Measurements from ENCODE around the gene TDRD12. TPM values are rescaled to one million over a fixed set of nuclear protein-coding genes. Genes with fewer than 3 reads are reported as not detected.

TDRD12 gene
- total and polyA plus RNA-seq, 2 of the 13 experiments (the other 11 are each of a cell fraction or from before 2014, with no cell fraction given), result 0.03 to 0.40 TPM

GRCh38 chr19:32743447-32743846 is 23.9 kb downstream of the TDRD12 start:
- Histone ChIP-seq H3K9me3 (ENCODE audit: low read length) (no peaks in the 10 kb centered on the region), H3K79me2 (ENCODE audit: insufficient read depth, low read length) (no peaks in the 10 kb centered on the region), H3K4me3 (replicated peaks in 1 of 3; ENCODE audit: insufficient read depth in 1 of 3, low read depth in 2 of 3, low read length in 3 of 3) (no peak overlapping the region), H3K4me1 (ENCODE audit: insufficient read depth, low read length) (no peaks in the 10 kb centered on the region), H3K4me2 (ENCODE audit: low read depth, low read length) (no peak overlapping the region), H2AFZ (ENCODE audit: low read length) (no peak overlapping the region), H3K36me3 (replicated peaks in 1 of 2; ENCODE audit: control insufficient read depth in 1 of 2, insufficient read depth in 2 of 2, low read length in 2 of 2) (no peaks in the 10 kb centered on the region), H3K27me3 (ENCODE audit: control insufficient read depth in 1 of 2, insufficient read depth in 2 of 2, low read length in 2 of 2) (peaks cover 0 to 4% of the 10 kb centered on the region in 2 experiments; a peak in 1 of 5 replicates), H3K9ac (ENCODE audit: insufficient read depth, low read depth, low read length) (no peak overlapping the region), H3K27ac (ENCODE audit: extremely low read length, insufficient read depth, low read length) (no peak overlapping the region), H4K20me1 (ENCODE audit: insufficient read depth, low read length) (no peaks in the 10 kb centered on the region)
- ATAC-seq, result no peak
- TF ChIP-seq NFRKB (IDR thresholded peaks at IDR 0.05) (no peak), ZNF672 (CRISPR knock-in tag; IDR thresholded peaks at IDR 0.05) (no peak)
- in situ Hi-C loops (cut with HindIII; ENCODE audit: extremely low pct_ligation_motif_present, low pct_unique_long_range_greater_than_20kb) (no loop called here), intact Hi-C loops (cut with micrococcal nuclease; ENCODE audit: unreplicated experiment) (no loop called here)
- ChIA-PET CTCF (ENCODE audit: low intra/inter-chr PET ratio, low total read pairs) (no interaction called here), POLR2A (no interaction called here)
- no peak for DNase-seq (ENCODE audit: low spot score)
- no TSS peak for BruUV-seq (replicated peaks)
- no peak for FAIRE-seq
- WGBS (ENCODE audit: low lambda C conversion rate), result 72% methylated on average over 4 of the region's 4 CpGs

DNA sequence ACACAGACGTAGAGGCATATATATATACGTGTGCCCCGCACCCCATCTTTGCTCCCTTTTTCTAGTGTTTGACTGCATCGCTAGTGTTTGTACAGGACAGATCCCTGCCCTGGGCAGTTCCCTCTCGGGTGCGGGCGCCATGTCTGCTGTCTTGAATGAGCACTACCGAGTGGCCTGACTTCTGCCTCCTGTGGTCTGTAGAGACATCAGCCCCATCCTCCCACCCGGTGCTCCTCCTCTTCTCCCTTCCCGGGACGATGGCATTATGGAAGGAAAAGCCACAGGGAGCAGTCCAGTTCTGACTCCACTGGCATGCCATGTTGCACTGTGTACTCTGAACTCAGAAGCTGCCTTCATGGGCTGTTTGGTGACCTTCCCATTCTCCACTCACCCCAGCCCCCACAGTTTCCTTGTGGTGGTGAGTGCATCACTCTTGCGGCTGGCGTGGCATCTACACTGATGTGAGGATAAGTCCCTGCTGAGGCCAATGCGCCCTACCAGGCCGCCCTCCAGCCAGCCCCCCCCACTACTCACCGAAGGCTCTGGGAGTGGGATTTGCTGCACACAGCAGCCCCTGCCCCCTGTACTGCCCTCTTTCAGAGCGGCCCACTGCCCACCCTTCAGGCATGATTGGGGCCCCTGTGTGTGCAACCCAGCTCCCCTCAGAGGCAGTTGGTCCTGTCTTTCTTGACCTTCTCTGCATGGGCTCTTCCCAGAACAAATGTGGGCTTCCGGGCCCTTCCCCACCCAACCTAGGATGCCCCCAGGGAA is 25.2 kb downstream of the TDRD12 start:
- Histone ChIP-seq H3K79me2 (ENCODE audit: insufficient read depth, low read length) (no peaks in the 10 kb centered on the region), H3K4me3 (replicated peaks in 1 of 3; ENCODE audit: insufficient read depth in 1 of 3, low read depth in 2 of 3, low read length in 3 of 3) (no peak overlapping the region), H3K27ac (ENCODE audit: extremely low read length, insufficient read depth, low read length) (no peak overlapping the region), H3K27me3 (ENCODE audit: control insufficient read depth in 1 of 2, insufficient read depth in 2 of 2, low read length in 2 of 2) (peaks cover 2 to 12% of the 10 kb centered on the region in 2 experiments; a peak in 2 of 5 replicates), H3K9ac (ENCODE audit: insufficient read depth, low read depth, low read length) (no peak overlapping the region), H2AFZ (ENCODE audit: low read length) (no peak overlapping the region), H3K9me3 (ENCODE audit: low read length) (no peaks in the 10 kb centered on the region), H3K4me1 (ENCODE audit: insufficient read depth, low read length) (no peaks in the 10 kb centered on the region), H4K20me1 (ENCODE audit: insufficient read depth, low read length) (no peaks in the 10 kb centered on the region), H3K36me3 (replicated peaks in 1 of 2; ENCODE audit: control insufficient read depth in 1 of 2, insufficient read depth in 2 of 2, low read length in 2 of 2) (no peaks in the 10 kb centered on the region), H3K4me2 (ENCODE audit: low read depth, low read length) (no peak overlapping the region)
- in situ Hi-C loops (cut with HindIII; ENCODE audit: extremely low pct_ligation_motif_present, low pct_unique_long_range_greater_than_20kb) (no loop called here), intact Hi-C loops (cut with micrococcal nuclease; ENCODE audit: unreplicated experiment) (no loop called here)
- DNase-seq (ENCODE audit: low spot score) (no peak), FAIRE-seq (no peak), ATAC-seq (no peak)
- WGBS (ENCODE audit: low lambda C conversion rate), result 71% methylated on average over 18 of the region's 18 CpGs
- CTCF ChIA-PET (ENCODE audit: low intra/inter-chr PET ratio, low total read pairs), result no interaction called here
- BruUV-seq (replicated peaks), result no TSS peak
- POLR2A ChIA-PET, result no interaction called here
- TF ChIP-seq, protein P1, sequence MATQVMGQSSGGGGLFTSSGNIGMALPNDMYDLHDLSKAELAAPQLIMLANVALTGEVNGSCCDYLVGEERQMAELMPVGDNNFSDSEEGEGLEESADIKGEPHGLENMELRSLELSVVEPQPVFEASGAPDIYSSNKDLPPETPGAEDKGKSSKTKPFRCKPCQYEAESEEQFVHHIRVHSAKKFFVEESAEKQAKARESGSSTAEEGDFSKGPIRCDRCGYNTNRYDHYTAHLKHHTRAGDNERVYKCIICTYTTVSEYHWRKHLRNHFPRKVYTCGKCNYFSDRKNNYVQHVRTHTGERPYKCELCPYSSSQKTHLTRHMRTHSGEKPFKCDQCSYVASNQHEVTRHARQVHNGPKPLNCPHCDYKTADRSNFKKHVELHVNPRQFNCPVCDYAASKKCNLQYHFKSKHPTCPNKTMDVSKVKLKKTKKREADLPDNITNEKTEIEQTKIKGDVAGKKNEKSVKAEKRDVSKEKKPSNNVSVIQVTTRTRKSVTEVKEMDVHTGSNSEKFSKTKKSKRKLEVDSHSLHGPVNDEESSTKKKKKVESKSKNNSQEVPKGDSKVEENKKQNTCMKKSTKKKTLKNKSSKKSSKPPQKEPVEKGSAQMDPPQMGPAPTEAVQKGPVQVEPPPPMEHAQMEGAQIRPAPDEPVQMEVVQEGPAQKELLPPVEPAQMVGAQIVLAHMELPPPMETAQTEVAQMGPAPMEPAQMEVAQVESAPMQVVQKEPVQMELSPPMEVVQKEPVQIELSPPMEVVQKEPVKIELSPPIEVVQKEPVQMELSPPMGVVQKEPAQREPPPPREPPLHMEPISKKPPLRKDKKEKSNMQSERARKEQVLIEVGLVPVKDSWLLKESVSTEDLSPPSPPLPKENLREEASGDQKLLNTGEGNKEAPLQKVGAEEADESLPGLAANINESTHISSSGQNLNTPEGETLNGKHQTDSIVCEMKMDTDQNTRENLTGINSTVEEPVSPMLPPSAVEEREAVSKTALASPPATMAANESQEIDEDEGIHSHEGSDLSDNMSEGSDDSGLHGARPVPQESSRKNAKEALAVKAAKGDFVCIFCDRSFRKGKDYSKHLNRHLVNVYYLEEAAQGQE (IDR thresholded peaks at IDR 0.05; ENCODE audit: borderline replicate concordance in 1 of 2, low read depth in 1 of 2, low read length in 2 of 2), result no peak
- TF ChIP-seq RAD21 (CRISPR knock-in tag; IDR thresholded peaks at IDR 0.05) (no peak), ZNF30 (CRISPR knock-in tag; IDR thresholded peaks at IDR 0.05) (no peak), PHF21A (CRISPR knock-in tag; IDR thresholded peaks at IDR 0.05) (no peak), ZNF720 (CRISPR knock-in tag; IDR thresholded peaks at IDR 0.05) (no peak), ZMYM2 (CRISPR knock-in tag; IDR thresholded peaks at IDR 0.05) (no peak), NFKB2 (CRISPR knock-in tag; IDR thresholded peaks at IDR 0.05; ENCODE audit: borderline replicate concordance) (no peak), POLR2G (IDR thresholded peaks at IDR 0.05; ENCODE audit: low read depth, low read length) (no peak)
- TF ChIP-seq, protein P2, sequence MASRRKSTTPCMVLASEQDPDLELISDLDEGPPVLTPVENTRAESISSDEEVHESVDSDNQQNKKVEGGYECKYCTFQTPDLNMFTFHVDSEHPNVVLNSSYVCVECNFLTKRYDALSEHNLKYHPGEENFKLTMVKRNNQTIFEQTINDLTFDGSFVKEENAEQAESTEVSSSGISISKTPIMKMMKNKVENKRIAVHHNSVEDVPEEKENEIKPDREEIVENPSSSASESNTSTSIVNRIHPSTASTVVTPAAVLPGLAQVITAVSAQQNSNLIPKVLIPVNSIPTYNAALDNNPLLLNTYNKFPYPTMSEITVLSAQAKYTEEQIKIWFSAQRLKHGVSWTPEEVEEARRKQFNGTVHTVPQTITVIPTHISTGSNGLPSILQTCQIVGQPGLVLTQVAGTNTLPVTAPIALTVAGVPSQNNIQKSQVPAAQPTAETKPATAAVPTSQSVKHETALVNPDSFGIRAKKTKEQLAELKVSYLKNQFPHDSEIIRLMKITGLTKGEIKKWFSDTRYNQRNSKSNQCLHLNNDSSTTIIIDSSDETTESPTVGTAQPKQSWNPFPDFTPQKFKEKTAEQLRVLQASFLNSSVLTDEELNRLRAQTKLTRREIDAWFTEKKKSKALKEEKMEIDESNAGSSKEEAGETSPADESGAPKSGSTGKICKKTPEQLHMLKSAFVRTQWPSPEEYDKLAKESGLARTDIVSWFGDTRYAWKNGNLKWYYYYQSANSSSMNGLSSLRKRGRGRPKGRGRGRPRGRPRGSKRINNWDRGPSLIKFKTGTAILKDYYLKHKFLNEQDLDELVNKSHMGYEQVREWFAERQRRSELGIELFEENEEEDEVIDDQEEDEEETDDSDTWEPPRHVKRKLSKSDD (CRISPR knock-in tag; IDR thresholded peaks at IDR 0.05; ENCODE audit: low read depth), result no peak

All from HepG2 (cell line).